GM21423 (cell line): Measurements from ENCODE around the gene EBLN1.
A peak's percentile ranks its signal among the peaks of the same experiment; 100 is the strongest.
"Not testable (repeated sequence)": the region's sequence is repeated elsewhere in the genome, so short reads cannot be mapped to it uniquely, and the experiment has no call there.

Source experiments
- ATAC-seq: cut with Tn5 transposase; IDR thresholded peaks from one replicate; pipeline ENCODE4 v1.9.1; 2021; ENCODE audit warnings: mild to moderate bottlenecking, moderate library complexity; ENCODE audit not compliant: unreplicated experiment

EBLN1 gene

DNA sequence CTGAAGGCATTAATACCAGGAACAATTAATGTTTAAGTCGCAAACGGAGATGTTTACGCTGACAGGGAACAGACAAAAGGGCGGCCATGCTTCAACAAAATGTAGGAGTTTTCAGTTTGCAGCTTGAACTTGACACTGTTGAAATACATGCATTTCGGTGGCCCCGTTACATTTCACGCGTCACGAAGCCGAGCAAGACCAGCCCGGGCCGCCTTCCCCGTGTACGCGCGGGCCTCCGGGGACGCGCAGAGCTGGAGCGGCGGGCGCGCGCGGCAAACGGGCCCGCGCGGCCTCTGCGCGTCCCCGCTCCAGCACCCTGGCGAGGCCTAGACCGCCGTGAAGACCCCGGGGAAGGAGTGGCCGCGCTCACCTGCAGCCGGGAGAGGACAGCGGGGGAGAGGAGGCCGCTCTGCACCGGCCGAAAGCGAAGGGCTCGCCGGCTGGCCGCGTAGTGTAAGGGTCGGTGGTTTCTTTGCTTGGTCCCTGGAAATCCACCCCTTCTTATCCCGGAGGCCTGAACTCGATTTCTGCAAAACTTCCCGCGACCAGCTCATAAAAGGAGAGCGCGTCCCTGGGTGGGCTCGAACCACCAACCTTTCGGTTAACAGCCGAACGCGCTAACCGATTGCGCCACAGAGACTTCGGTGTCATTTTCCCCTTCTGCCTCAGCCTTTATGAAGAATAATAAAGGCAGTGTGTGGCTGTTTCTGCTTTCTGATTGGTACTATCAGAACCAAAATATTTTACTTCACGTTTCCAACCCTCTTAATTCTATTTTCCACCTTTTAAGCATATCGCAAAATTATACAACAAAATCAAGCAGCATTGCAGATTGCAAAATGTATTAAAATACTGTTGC is 11.4 kb upstream of the EBLN1 start:
- ATAC-seq = peak; percentile 76

DNA sequence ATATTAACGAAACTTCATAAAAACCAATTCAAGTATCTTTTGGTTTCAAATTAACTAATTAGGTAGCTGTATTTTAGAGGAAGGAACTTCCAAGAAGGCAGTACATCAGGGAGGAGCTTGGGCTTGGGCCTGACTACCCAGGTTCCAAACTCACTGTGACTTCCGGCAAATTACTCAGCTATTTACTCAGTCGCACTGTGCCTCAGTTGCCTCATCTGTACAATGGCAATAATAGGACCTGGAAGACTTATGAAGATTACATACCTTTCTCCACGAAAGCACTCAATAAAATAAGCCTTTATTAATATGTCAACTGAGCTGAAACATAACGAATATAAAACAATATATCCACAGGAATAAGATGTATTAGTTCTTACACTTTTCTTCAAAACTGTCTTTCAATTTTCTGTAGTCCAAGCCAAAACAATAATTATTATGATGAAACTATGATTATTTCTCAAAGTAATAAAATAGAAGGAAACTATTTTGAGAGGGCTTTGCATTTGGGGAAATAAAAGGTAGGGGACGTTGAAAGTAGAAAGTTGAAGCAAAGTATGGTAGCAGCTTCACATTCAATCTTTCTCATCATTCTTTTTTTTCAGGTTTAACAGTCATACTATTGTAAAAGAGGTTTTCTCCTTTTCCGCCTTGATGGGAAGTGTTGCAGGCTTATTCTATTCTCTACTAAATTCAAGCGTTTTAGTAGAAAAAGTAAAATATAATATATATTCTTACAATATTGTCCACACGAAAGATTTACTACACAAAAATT is 10.5 kb upstream of the EBLN1 start:
- no peak for ATAC-seq

DNA sequence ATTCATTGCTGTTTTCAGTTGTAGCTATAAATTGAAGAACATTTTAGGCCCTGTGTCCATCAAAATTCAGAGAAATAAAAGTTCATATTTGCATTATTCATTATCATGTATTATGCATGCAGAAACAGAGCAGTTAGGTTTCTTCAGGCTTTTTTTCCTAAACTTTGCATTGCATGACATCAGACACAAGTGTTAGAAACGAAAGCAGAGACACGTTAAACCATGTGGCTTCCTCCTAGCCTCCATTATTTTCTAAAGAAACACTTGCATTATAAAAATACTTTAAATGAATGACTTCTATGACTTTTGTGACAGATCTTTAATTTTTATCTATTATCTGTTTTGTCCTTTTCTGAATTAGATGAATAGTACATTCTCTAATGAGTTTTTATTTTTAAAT is 8.8 kb upstream of the EBLN1 start:
- no peak for ATAC-seq

DNA sequence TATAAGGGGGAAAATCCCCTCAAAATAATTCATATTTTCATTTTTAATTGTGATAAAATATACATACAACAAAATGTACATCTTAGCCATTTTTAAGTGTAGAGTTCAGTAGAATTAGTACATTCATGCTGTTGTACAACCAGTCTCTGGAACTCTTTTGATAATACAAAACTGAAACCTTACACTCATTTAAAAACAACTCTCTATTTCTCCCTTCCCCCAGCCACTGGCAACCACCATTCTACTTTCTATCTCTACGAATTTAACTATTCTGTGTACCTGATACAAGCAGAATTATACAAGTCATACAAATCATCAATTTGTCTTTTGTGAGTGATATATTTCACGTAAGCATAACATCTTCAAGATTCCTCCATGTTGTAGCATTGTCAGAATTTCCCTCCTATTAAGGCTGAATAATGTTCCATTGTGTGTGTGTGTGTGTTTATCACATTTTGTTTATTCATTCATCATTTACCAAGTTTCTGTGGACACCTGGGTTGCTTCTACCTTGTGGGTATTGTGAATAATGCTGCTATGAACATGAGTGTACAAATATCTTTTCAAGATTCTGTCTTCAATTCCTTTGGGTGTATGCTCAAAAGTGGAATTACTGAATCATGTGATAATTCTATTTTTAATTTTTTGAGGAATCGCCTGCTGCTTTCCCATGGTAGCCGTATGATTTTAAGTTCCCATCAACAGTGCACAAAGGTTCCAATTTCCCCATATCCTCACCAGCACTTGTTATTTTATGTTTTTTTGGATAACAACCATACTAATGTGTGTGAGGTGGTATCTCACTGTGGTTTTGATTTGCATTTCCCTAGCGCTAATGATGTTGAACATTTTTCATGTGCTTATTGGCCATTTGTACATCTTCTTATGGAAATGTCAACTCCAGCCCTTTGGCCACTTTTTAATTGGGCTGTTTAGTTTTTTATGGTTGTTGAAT is 4.7 kb upstream of the EBLN1 start:
- no peak for ATAC-seq

DNA sequence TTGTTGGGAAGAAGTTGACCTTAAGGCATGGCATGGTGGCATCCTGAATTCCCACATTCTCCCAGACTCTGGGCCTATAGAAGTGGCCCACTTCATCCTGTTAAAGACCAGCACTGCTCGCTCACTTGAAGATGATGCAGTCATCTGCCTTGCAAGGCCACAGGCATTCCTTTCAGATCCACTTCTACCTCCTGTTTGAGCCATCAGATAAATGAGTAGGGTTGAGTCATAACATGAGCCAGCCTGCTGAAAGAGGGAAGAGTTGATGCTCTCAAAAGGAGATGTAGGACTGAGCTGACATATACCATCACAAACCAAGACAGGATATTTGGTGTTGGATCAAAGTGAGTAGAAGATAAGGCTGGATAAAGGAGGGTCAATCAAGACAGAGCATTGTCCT is 1.5 kb upstream of the EBLN1 start:
- no peak for ATAC-seq

DNA sequence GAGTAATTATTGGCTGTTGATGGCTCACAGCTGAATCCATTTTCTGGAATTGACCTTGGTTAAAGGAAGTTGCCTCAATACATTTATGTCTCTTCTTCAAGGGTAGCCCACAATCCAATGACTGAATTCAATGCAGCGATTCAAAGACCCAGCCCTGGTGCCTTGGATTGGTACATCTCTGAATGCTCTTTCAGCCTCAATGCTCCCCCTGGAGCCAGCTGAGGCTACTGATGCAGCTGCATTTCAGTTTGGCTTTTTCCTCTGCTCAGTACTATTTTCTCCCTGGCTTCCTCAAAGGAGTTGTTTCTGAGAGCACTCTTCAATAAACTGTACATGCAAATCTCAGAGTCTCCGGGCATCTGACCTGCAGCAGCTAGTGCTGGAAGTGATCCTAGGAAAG is 633 bp upstream of the EBLN1 start:
- ATAC-seq = no peak

DNA sequence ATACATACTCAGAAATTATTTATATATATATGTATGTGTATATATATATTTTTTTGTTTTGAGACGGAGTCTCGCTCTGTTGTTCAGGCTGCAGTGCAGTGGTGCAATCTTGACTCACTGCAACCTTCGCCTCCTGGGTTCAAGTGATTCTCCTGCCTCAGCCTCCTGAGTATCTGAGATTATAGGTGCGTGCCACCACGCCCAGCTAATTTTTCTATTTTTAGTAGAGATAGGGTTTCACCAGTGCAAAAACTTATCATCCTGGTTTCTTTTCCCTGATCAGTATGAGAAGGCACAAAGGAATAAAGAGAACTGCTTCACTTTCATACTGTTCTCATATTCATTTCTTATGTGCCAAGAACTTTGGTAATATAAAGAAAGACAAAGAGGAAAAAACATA is 731 bp downstream of the EBLN1 start:
- not testable (repeated sequence) for ATAC-seq

DNA sequence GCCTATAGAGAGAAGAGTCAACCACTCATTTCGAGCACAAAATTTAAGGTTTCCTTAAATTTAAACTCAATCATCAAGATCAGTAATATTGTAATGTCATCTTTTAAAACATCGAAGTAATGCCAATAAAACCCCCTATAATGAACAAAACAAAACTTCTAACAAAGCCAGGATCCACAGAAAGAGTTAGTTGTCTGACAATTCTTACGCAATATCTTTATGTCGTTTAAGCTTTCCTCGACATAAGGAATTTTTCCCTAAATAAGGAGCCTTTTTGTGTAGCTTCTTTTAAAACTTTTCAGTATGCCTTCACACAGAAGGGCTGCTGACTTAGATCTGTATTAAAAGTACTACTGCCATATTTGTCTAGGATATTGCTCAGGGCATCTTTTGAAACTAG is 7.5 kb downstream of the EBLN1 start:
- ATAC-seq = no peak

DNA sequence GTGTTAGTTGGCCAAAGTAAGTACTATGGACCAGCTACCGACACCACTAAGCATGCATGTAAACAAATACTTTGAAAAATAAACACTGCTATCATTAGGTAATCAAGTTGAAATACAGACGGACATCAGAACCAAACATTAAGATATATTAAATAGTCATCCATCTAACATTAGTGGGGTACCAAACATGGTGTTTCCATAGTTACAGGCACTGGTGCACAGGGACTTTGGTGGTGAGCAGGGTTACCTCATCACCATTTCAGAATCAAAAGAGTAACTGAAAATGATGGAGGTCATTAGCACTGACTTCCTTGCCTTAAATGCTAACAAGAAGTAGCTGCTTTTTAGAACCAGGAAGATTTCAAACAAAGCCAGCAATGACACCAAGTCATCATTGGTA is 23.9 kb downstream of the EBLN1 start:
- no peak for ATAC-seq

DNA sequence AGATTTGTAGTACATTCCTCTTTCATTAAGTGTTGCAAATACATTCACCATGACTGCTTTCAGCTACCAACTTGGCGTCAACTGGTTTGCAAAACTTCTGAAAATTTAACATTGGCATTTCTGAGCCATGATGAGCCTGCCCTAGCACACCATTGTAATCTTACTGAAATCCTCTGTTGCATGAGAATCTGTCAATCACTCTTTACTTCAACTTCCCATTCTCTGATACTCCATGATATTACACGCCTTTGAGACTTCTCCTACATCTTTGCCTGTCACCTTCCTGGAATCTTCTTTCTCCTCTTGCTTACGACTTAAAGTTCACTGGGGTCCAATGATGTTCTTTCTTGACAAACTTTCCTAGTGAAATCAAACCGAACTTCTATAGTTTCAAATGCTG is 32.2 kb downstream of the EBLN1 start:
- no peak for ATAC-seq

DNA sequence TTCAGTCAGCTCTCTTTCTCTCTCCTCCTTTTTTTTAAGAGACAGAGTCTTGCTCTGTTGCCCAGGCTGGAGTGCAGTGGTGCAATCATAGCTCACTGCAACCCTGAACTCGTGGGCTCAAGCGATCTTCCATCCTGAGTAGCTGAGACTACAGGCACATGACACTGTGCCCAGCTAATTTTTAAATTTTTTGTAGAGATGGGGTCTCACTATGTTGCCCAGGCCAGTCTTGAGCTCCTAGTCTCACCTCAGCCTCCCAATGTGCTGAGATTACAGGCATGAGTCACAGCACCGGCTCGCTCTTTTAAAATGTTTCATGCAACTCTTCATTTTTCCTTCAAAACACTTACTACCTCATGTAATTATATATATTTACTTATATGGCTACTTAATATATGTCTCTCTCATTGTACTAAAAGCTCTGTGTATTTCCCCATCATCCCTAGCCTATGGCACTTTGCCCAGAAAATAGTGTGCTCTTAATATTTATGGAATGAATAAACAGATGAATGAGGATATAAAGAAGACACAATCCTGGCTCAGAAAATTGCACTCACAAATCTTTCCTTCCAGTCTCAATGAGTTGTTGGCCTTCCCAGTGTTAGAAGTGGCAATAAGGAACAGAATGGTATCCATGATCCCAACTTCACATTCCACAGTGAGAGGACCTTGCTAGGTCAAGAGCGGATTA is 33.9 kb downstream of the EBLN1 start:
- no peak for ATAC-seq

DNA sequence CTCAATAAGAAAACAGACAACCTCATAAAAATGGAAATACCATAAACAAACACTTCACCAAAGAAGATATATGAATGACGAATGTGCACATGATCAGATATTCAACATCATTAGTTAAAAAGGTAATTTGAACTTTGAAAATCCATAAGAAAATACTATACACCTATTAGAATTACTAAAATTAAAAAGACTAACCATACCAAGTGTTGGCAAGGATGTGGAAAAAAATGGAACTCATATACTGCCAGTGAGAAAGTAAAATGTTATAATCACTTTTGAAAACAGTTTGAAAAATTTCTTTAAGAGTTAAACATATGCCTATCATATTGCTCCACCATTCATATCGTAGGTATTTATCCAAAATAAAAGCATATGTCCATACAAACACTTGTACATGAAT is 37.1 kb downstream of the EBLN1 start:
- ATAC-seq = no peak

DNA sequence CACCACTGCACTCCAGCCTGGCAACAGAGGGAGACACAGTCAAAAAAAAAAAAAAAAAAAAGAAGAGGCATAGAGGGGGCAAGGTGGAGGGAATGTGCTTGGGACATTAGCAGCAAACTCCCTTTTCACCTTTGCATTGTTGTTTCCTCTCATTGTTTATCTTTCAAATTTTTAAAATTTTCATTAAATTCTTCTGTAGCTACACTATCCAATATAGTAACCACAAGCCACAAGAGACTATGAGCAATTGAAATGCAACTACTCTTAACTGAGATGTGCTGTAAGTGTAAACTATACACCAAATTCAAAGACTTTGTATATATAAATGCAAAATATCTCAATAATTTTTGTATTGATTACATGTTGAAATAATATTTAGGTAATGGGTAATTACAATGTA is 43.4 kb downstream of the EBLN1 start:
- ATAC-seq = no peak

DNA sequence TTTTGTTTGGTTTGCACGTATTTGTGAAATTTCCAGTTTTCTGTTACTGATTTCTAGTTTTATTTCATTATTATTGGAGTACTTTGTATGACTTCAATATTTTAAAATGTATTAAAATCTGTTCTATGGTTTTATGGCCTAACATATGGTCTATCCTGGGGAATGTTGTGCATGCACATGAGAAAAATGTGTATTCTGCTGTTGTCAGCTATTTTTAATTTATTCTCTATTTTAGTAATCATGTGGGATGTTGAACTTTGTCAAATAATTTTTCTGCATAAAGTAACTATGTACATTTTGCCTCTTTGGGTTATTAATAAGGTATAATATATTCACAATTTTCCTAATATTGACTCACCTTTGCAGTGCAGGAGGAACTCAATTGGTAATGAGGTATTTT is 46.7 kb downstream of the EBLN1 start:
- no peak for ATAC-seq

DNA sequence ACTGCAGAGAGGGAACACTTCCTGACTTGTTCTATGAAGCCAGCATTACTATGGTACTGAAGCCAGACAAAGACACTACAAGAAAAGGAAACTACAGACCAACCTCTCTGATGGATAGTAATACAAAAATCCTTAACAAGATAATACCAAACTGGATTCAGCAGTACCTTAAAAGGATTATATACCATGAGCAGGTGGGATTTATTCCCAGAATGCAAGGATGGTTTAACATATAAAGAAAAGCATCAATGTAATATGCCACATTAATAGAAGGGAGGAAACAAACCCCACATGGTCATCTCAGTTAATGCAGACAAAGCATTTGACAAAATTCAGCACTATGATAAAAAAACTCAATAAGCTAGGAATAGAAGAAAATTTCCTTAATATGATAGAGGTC is 47.2 kb downstream of the EBLN1 start:
- ATAC-seq = no peak

DNA sequence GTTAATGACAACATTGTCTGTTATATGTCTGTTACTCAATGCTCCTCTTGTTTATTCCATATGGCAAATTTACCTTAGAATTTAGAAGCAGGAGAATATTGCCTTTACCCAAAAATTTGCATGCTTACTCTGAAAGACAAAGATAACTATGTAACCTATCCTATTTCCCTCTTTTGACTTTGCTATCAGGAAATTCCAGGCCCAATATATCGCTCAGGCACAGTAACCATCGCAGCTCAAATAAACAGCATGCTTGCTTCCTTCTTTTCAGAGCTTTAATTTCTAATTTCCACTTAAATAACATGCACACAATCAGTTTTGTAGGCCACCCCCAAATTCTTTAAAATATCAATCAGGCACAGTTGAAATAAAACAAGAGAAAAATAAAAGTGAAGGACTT is 57.8 kb downstream of the EBLN1 start:
- ATAC-seq = no peak

DNA sequence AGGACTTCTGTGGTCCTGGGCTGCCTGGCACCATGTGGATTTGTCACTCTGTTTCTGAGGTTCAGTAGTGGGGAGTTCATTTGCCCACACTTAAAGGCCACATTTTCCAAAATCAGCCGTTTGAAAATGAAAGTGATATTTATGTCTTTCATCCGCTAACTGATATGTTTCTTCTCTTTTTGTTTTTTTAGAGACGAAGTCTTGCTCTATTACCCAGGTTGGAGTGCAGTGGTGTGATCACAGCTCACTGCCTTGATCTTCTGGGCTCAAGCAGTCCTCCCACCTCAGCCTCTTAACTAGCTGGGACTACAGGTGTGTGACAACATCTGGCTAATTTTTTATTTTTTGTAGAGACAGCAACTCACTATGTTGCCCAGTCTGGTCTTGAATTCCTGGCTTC is 58.6 kb downstream of the EBLN1 start:
- ATAC-seq = no peak
